Nephron progenitor cell (in vitro differentiated cells): ENCODE results near the gene KCNMB1.

ENCODE experiments used
- DNase-seq: peaks from one replicate; pipeline ENCODE4 v3.0.0; 2021
- H3K27ac Mint-ChIP-seq: 2 replicates; pipeline ENCODE4 v1.8.0; 2021; ENCODE audit warnings: mild to moderate bottlenecking, moderate library complexity, mixed read lengths
- H3K27me3 Mint-ChIP-seq: 2 replicates; pipeline ENCODE4 v1.8.0; 2021; ENCODE audit warnings: mild to moderate bottlenecking, low read depth, mixed read lengths; ENCODE audit not compliant: poor library complexity
- H3K36me3 Mint-ChIP-seq: 2 replicates; pipeline ENCODE4 v1.8.0; 2021; ENCODE audit warnings: low read depth, mixed read lengths
- H3K4me1 Mint-ChIP-seq: 2 replicates; pipeline ENCODE4 v1.8.0; 2021; ENCODE audit warnings: mixed read lengths
- H3K4me3 Mint-ChIP-seq: 2 replicates; pipeline ENCODE4 v1.8.0; 2021; ENCODE audit warnings: mild to moderate bottlenecking, moderate library complexity, mixed read lengths
- H3K9me3 Mint-ChIP-seq: 2 replicates; pipeline ENCODE4 v1.8.0; 2021; ENCODE audit warnings: mild to moderate bottlenecking, moderate library complexity, mixed read lengths
- TF ChIP-seq, protein P1 (sequence below): fragments of 200-600 bp; sonication (generic); IDR thresholded peaks from 2 replicates; pipeline ENCODE4 v1.5.0; 2021; ENCODE audit warnings: antibody characterized with exemption

Gene KCNMB1

DNA sequence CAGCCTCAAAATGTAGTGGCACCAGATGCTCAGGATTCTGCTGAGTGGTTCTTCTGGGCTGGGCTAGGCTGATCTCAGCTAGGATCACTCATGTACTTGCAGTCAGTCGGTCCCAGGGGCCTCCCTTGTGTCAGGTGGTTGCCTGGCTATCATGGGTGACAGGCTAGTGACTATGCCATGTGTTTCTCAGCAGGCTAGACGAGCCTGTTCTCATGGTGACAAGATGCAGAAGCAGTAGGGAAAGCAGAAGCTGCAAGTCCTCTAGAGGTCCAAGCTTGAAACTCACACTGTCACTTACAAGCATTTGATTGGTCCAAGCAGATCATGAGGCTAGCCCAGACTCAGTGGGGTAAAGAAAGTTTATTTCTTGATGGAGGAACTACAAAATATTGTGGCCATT, 15.2 kb upstream of the KCNMB1 start:
- Mint-ChIP-seq H3K27ac (no peak overlapping the region), H3K27me3 (peaks cover 15% of the 10 kb centered on the region), H3K9me3 (peaks cover 8% of the 10 kb centered on the region), H3K36me3 (no peaks in the 10 kb centered on the region), H3K4me1 (peaks cover 10% of the 10 kb centered on the region), H3K4me3 (no peak overlapping the region)
- TF ChIP-seq, protein P1, sequence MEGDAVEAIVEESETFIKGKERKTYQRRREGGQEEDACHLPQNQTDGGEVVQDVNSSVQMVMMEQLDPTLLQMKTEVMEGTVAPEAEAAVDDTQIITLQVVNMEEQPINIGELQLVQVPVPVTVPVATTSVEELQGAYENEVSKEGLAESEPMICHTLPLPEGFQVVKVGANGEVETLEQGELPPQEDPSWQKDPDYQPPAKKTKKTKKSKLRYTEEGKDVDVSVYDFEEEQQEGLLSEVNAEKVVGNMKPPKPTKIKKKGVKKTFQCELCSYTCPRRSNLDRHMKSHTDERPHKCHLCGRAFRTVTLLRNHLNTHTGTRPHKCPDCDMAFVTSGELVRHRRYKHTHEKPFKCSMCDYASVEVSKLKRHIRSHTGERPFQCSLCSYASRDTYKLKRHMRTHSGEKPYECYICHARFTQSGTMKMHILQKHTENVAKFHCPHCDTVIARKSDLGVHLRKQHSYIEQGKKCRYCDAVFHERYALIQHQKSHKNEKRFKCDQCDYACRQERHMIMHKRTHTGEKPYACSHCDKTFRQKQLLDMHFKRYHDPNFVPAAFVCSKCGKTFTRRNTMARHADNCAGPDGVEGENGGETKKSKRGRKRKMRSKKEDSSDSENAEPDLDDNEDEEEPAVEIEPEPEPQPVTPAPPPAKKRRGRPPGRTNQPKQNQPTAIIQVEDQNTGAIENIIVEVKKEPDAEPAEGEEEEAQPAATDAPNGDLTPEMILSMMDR: no peak
- no peak for DNase-seq

DNA sequence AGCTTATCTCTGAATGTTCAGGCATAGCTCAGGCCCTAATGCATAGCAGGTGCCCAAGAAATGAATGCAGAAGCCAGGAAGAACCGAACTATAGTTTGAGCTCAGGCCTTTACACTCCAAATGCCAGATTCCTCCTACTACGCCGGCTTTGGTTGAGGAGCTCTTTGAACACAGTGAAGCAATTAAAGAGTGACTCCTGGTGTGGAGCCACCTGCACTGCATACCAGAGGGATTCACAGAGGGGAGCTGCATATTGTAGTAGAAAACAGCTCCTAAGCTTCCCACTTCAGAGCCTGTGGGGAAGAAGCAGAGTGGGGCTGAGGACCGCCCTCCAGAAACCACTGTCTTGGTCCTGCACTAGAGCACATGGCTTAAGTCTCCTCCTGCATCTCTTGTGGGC, 14.5 kb upstream of the KCNMB1 start:
- Mint-ChIP-seq H3K27ac (no peak overlapping the region), H3K27me3 (peaks cover 15% of the 10 kb centered on the region), H3K36me3 (no peaks in the 10 kb centered on the region), H3K9me3 (peaks cover 8% of the 10 kb centered on the region), H3K4me3 (no peak overlapping the region), H3K4me1 (peaks cover 9% of the 10 kb centered on the region)
- TF ChIP-seq, protein P1: no peak
- no peak for DNase-seq

DNA sequence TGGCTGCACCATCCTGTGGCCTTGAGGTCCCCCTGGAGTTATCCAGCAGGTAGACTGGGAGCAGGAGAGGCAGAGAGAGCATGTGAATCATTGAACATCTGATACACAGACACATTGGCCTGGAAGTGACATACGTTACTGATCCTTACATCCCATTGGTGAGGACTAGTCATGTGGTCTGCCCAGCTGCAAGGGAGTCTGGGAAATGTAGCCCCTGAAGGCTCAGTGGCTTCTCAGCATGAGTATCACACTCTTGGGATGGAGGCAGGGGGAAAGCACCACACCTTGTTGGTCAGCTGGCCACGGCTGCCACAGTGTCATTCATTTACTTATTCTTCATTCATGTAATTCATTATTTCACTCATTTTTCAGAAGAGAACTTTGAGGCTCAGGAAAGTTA, 13.3 kb upstream of the KCNMB1 start:
- Mint-ChIP-seq H3K36me3 (no peaks in the 10 kb centered on the region), H3K27ac (no peak overlapping the region), H3K4me3 (no peak overlapping the region), H3K9me3 (peaks cover 8% of the 10 kb centered on the region), H3K4me1 (no peaks in the 10 kb centered on the region), H3K27me3 (peaks cover 13% of the 10 kb centered on the region)
- TF ChIP-seq, protein P1: no peak
- no peak for DNase-seq

DNA sequence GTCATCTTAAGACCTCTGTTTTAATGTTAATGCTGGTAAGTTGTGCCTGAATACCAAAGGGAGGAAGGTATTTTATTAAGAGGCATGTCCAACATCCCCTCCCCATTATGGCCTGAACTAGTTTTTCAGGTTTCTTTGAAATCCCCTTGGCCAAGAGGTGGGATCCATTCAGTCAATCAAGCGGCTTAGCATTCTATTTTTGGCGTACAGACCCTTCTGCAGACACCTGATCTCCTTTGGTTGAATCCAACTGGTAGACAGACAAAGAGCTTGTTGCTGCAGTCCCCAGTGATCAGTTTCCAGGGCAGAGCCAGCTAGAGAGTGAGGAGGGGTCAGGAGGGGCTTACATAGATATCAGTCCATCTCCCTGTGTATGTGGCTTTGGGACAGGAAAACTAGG, 7.9 kb upstream of the KCNMB1 start:
- no peak overlapping the region for H3K4me3 Mint-ChIP-seq
- no peak overlapping the region for H3K27ac Mint-ChIP-seq
- peaks cover 4% of the 10 kb centered on the region for H3K9me3 Mint-ChIP-seq
- no peak for DNase-seq
- H3K27me3 Mint-ChIP-seq: peaks cover 11% of the 10 kb centered on the region
- no peaks in the 10 kb centered on the region for H3K36me3 Mint-ChIP-seq
- H3K4me1 Mint-ChIP-seq: peaks cover 26% of the 10 kb centered on the region
- TF ChIP-seq, protein P1: no peak

DNA sequence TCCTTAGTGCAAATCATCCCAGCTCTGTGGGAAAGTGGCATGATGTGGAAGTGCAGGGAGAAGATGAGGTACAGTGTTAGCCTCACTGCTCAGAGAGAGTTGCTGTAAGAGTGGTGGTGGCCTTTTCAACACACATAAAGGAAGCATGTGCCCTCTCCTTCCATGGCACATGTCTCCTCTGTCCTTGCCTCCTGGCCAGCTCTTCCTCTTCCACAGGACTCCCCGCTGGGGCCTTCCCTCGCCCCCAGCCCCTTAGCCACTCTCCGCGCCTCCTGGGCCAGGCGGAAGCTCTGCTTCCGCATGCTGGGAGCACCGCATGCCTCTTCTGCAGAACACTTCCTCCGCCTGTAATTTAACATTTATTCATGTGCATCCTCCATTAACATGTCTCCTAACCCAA, 4.8 kb upstream of the KCNMB1 start:
- Mint-ChIP-seq H3K9me3 (no peaks in the 10 kb centered on the region), H3K4me1 (peaks cover 47% of the 10 kb centered on the region), H3K27ac (no peak overlapping the region), H3K4me3 (no peak overlapping the region), H3K27me3 (peaks cover 11% of the 10 kb centered on the region), H3K36me3 (no peaks in the 10 kb centered on the region)
- TF ChIP-seq, protein P1: no peak
- DNase-seq: no peak

DNA sequence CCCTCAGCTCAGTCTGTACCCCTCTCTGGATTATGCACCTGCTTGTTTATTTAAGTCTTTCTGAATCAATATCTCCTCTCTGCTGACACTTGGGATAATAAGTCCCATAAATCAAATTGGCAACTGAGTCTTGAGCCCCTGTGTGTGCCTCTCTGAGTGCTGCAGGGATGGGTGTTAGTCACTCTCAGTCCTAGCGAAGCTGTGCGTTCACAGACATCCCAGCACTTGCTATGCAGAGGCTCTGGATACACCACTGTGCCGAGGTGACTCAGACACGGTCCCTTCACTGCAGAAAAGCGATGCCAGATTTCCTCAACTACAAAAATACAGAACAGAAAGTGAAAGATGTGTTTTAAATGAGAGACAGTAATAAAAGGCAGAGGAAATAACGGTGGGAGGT, 4.1 kb upstream of the KCNMB1 start:
- no peaks in the 10 kb centered on the region for H3K9me3 Mint-ChIP-seq
- H3K36me3 Mint-ChIP-seq: no peaks in the 10 kb centered on the region
- DNase-seq: no peak
- peaks cover 54% of the 10 kb centered on the region for H3K4me1 Mint-ChIP-seq
- no peak overlapping the region for H3K27ac Mint-ChIP-seq
- H3K27me3 Mint-ChIP-seq: peaks cover 11% of the 10 kb centered on the region
- no peak overlapping the region for H3K4me3 Mint-ChIP-seq
- TF ChIP-seq, protein P1: no peak
